AG10803 (cell line): ENCODE measurements around the gene CSNK1A1L.

Experiments used
- DNase-seq: peaks from one replicate; pipeline ENCODE4 v3.0.0; 2010; ENCODE audit warnings: low read depth
- H3K4me3 ChIP-seq: 2 replicates; pipeline ENCODE4 v1.5.1; 2011; ENCODE audit warnings: mild to moderate bottlenecking, low read length, control low read depth
- TF ChIP-seq, protein P1 (sequence below): conservative IDR thresholded peaks from 2 replicates; pipeline ENCODE4 v1.5.1; 2011; ENCODE audit warnings: mild to moderate bottlenecking, low read length, control low read depth, inconsistent platforms

Gene CSNK1A1L

GRCh38 chr13:37105251-37105714 lies at the start of gene CSNK1A1L:
Gene CSNK1A1L (minus strand): TSS chr13:37105664. CDS start chr13:37105256, 408 bp downstream.
- TF ChIP-seq, protein P1, sequence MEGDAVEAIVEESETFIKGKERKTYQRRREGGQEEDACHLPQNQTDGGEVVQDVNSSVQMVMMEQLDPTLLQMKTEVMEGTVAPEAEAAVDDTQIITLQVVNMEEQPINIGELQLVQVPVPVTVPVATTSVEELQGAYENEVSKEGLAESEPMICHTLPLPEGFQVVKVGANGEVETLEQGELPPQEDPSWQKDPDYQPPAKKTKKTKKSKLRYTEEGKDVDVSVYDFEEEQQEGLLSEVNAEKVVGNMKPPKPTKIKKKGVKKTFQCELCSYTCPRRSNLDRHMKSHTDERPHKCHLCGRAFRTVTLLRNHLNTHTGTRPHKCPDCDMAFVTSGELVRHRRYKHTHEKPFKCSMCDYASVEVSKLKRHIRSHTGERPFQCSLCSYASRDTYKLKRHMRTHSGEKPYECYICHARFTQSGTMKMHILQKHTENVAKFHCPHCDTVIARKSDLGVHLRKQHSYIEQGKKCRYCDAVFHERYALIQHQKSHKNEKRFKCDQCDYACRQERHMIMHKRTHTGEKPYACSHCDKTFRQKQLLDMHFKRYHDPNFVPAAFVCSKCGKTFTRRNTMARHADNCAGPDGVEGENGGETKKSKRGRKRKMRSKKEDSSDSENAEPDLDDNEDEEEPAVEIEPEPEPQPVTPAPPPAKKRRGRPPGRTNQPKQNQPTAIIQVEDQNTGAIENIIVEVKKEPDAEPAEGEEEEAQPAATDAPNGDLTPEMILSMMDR: no peak
- no peak for DNase-seq

GRCh38 chr13:37149380-37149779 lies 43.9 kb upstream of the CSNK1A1L start:
- no peak overlapping the region for H3K4me3 ChIP-seq
- DNase-seq: no peak
- TF ChIP-seq, protein P1: no peak

More at GRCh38 chr13:37105251-37105714, at the start of gene CSNK1A1L:
- no peak within 1 kb of the TSS for H3K4me3 ChIP-seq

GRCh38 chr13:37148501-37148900 lies 43.0 kb upstream of the CSNK1A1L start:
- H3K4me3 ChIP-seq: no peak overlapping the region
- TF ChIP-seq, protein P1: no peak
- no peak for DNase-seq

DNA sequence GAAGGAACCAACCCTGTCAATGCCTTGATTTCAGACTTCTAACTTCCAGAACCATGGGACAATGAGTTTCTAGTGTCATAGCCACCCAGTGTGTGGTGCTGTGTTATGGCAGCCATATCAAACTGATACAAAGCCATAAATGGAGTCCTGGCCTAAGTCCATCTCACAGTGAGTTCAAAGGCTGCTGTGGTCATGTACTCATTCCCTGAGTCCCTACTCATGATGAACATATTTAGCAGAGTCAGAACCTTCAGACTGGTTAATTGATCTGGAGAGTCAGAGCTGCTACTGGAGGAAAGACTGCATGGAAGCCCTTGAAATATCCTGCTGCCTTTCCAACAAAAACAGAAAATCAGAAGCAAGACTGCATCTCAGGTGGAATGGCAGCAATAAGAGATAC lies 39.2 kb upstream of the CSNK1A1L start:
- peak; percentile 31 for DNase-seq
- TF ChIP-seq, protein P1: no peak
- no peak overlapping the region for H3K4me3 ChIP-seq

DNA sequence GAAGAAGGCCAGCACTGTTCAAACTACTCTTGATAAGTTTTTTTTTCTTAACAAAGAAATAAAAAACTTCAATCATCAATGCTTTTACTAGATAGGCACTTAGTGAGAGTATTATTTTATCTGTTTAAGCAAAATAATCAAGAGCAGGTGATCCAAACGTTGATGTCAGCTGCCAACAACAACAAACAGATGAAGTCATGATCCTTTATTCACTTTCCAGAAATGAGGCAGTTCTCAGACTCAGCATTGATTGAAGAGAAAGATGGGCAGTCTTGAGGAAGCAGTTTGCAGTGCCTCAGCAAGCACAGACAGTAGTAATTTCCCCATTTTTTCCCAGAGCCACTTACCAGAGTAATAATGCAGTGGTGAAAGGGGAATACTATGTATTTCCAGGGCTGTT lies 38.4 kb upstream of the CSNK1A1L start:
- TF ChIP-seq, protein P1: no peak
- peak; percentile 42 for DNase-seq
- no peak overlapping the region for H3K4me3 ChIP-seq

DNA sequence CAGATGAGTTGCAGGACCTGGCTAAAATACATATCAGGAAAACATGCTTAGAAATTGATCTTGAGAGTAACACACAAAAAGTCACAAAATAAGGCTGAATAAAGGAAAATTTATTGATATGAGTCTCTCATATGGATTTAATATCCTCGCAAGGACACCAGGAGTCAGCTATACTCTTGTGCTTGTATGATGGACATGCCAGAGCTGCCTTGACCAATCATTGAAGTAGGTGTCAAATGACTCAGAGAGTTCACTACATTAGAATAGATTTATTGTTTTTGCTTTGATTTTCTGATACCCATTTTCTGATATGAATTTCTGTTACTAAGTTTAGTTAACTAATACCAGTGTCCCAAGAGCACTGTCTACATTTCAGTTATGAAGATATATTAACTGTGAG lies 37.4 kb upstream of the CSNK1A1L start:
- TF ChIP-seq, protein P1: no peak
- no peak for DNase-seq

GRCh38 chr13:37141011-37141410 lies 35.5 kb upstream of the CSNK1A1L start:
- DNase-seq: no peak
- TF ChIP-seq, protein P1: no peak
- no peak overlapping the region for H3K4me3 ChIP-seq

More for the DNA sequence above, 37.4 kb upstream of the CSNK1A1L start:
- H3K4me3 ChIP-seq: no peak overlapping the region
